ENCODE results near the gene SVOPL.
"Not testable (repeated sequence)": the region's sequence is repeated elsewhere in the genome, so short reads cannot be mapped to it uniquely, and the experiment has no call there.

SVOPL gene, protein sequence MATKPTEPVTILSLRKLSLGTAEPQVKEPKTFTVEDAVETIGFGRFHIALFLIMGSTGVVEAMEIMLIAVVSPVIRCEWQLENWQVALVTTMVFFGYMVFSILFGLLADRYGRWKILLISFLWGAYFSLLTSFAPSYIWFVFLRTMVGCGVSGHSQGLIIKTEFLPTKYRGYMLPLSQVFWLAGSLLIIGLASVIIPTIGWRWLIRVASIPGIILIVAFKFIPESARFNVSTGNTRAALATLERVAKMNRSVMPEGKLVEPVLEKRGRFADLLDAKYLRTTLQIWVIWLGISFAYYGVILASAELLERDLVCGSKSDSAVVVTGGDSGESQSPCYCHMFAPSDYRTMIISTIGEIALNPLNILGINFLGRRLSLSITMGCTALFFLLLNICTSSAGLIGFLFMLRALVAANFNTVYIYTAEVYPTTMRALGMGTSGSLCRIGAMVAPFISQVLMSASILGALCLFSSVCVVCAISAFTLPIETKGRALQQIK

DNA sequence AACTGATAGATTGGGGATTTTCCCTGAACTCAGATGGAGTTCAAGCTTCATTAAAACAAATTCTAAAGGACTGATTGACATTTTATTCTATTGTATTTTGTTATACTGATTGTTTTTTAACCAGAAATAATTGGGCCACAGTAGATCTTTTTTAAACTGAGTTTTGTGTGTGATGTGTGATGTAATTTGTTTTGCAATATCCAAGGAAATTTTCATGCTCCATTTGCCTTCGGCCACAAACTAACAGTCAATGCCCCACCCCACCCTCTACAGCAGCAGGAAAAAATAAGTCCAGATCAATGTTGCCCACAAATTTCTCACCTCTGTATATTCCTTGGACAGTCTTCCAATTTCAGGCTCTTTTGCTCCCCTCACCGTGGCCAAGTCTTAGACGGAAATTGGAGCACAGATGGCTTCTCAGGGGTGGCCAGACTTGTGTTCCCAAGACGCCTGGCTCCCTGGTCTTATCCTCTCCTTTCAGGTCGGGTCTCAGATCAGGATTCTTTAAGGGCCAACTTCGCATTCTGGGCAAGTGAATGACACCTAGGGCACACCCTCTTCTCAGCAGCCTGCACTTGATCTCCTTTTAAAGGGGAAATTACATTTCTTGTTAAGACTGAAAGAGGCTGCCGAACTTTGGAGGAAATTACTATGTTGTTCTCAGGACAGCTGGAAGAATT lies at the start of gene SVOPL:
Gene SVOPL (minus strand): TSS at position 506 of the 680 bp plus-strand sequence. CDS start 22,317 bp downstream, outside the sequence.
- no peak for DNase-seq

DNA sequence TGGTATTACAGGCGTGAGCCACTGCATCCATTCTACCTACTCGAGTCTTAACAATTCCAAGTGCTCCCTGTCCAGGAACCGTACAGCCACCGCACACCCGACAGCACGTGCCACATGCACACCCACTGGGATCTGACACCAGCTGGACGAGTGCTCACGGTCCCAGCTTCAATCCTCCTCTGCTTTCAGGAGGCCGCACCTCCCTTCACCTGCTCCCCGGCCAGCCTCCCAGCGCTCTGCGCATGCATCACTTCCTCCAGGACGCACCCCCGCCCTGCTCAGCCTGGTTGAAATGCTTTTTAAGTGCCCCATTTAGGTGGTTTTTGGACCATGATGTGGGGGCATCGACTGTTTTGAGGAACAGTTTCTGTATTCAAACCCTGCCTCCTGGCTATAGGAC lies 49.3 kb upstream of the SVOPL start:
- DNase-seq: no peak

DNA sequence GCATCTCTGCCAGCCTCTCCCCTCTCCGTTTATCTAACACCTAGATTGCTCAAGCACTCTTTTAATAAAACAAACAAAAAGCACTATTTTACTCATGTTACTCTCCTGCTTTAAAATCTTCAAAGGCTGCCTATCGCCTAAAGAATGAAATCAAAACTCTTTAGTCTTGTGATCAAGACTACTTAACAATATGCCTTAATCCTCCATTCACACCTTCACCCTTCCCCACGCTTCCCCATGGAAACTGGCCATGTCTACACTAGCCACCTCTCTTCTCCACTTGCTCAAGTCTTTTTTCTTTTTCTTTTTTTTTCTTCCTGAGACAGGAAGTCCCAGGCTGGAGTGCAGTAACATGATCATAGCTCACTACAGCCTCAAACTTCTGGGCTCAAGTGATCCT lies 48.8 kb upstream of the SVOPL start:
- no peak for DNase-seq

DNA sequence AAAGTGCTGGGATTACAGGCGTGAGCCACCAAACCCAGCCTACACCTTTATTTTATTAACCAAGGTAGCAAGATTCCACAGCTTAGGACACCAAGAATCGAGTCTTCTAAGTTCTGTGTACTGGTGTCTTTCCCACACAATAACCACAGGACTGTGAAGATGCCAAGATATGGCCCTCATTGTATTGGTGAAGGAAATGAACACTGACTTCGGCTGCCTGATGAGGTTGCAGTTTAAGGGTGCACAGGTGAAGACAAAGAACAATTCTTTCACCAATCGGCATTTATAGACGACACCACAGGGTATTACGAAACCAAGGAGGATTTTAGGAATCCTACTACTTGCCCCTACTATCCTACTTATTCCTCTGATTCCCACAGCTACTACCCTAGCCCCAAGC lies 47.5 kb upstream of the SVOPL start:
- DNase-seq: no peak

DNA sequence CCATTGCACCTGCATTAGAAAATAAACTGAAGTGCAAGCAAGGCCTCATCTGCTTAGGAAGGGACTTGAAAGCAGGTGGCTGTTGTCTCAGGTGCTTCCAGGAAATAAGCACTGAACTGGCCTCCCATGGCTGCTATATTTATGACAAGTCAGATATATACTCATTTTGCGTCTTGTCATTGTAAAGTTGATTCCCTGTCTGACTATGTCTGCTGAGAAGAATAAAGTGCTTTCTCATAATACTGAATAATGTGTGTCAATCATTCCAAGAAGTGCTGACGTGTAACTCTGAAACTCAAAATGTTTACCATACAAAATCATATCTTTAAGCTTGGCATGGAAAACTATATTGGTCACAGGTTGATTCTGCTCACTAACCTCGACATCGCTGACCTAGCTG lies 44.9 kb upstream of the SVOPL start:
- no peak for DNase-seq

DNA sequence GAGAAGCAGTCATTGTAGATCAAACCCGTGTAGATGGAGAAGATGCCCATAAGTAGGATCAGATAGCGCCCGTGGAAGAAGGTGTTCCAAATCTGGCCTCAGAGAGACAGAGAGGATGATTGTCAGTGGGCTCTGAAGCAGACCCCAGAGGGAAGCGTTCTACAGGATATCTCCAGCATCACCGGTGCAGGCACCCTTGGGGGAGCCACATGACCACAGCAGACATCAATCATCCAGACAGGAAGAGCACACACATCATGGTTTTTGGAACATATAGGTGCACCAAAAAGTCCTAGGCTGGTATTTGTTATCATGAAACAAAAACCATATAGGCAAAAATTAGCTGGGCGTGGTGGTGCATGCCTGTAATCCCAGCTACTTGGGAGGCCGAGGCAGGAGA lies 44.0 kb upstream of the SVOPL start:
- DNase-seq: no peak

DNA sequence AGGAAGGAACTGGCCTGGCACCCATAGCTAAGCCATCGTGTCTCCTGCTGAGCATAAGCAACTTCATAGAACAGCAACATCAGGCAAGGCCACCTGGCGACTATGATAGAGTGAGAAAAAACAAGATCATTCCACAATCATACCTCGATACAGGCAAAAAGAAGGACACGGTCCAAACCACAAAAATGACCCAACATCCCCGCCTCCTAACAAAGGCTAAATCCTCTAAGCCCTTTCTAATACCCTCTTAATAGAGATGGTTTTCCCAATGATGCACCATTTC lies 40.2 kb upstream of the SVOPL start:
- DNase-seq: no peak

DNA sequence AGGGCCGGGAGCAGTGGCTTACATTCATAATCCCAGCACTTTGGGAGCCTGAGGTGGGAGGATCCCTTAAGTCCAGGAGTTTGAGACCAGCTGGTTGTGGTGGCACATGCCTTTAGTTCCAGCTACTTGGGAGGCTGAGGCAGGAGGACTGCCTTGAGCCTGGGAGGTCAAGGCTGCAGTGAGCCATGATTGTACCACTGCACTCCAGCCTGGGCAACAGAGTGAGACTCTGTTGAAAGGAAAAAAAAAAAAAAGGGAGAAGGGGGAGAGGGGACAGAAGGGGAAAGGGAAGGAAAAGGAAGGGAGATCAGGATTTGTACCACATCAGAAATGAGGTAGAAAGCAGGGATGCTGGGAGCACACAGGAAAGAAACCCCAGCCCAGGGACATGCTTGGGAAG lies 38.7 kb upstream of the SVOPL start:
- DNase-seq: no peak

DNA sequence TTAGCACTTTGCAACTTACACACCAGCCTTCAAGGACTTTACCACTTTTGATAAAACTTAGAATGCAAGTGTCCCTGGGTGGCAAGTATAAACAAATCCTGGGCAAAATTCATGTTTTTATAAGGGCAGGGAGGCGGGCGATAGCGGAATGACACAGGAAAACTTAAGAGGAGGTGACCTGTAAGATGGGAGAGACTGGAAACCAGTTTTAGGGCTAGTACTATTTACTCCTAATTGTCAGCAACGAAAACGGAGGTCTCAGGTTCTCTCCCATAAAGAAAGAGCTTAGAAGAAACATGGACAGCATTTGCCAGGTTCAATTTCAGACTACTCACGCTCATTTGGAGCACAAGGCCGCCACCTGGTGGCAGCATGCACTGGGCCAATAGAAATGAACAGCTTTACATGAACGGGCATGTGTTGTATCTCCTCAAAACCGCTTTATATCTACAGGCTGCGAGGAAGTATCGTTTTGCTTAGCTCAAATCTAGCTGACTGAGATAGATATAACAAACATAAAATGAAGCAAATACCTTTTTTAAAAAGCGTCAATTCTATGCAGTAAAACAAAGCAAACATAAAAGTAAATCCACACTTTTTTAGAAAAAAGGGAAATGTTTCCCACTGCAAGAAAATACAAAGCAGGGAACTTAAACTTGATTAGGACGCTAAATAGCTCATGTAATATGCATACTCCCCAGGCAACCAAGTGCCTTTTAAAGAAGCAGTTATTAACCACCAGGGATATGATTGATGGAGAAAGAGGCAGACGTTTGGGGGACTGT lies 37.6 kb upstream of the SVOPL start:
- peak; percentile 83 for DNase-seq

DNA sequence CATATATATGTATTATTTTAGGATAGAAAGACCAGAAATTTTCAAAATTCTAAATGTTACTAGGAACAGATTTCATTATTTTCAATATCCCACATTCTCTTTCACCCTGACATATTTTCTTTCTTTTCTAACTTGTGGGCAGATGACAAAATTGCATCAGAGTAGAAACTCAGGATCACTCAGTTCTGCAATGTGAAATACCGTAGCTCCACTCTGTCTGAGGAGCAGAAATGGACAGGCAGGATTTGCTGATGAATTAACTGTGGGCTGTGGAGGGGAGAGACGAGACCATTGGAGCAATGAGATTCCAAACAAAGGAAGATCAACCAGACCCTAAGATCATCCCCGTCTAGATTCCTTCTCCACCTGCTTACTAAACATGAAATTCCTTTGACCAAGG lies 37.0 kb upstream of the SVOPL start:
- DNase-seq: peak; percentile 59

DNA sequence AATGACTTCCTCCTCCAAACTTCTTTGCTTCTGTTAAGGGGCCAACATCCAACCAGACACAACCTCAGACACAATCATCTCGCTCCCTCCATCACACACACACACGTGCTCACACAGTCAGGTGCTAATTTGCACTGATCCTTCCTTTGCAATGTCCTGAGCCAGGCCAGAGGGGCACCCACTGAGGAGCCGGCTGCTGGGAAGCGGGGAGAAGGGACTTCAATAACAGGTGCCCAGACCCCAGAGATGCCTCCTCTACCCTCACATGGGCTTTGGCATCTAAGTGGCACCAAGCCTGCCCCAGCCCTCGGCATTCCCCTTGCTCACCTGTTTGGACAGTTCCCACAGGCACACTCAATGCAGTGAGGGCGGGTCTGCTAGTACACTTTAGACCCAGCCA lies 34.2 kb upstream of the SVOPL start:
- DNase-seq: no peak

DNA sequence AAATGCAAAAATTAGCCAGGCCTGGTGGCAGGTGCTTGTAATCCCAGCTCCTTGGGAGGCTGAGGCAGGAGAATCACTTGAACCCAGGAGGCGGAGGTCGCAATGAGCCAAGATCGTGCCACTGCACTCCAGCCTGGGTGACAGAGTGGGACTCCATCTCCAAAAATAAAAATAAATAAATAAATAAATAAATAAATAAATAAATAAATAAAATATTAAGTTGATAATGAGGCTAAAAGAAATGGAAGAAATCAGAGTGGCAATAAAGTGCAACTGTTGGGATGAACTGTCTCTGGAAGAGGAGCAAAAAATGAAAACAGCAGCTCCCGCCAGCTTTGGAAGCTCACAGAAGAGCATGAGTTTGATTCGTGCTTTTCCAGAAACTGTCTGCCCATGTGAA lies 30.6 kb upstream of the SVOPL start:
- not testable (repeated sequence) for DNase-seq

DNA sequence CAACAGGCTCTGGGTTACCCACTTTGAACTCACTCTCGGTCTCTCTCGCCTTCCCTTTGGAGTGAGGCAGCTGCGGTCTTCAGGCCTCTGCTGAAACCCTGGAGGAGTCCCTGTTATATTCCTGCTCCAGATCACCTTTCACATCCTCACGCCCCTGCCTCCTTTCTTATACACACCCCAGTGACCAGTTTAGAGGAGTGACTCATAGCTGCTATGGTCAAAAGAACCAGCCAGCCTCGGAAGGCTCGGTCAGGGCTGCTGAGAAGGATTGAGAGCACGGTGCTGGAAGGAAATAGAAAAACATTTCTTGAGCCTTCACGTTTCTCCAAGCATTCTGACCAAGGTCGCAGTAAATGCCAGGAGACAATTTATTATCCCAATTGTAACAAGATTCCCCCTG lies 28.3 kb upstream of the SVOPL start:
- DNase-seq: peak; percentile 44

DNA sequence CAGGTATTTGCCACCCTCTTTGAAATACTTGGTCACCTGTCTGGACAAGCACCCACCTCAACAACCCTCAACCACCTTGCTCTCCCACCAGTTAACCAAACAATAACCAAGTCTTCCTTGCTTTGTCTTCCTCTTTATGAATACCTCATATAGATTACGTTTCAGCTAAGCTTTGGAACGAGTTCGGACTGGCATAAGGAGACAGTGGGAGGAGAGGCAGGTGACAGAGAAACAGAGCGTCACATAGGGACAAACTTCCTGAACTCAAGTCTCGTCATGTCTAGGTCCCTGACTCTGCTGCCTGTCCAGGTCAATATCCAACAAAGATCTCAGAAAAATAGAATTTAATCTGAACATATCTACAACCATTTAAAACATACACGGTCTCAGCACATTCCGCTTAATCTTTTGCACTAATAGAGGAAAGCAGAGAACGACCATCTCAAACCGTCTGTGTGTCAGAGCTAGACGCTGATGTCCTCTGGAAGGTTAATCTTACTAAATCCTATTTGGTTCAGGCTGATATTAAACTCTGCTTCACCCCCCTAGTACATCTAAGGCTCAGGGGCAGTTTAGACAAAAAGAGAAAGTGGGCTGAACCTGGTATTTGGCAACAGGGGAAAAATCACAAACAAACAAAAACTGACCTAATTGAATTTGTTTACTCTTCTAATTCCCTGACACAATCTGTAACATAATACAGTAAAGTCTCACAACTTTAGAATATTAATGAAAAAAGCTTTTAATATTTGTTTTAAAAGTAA lies 26.4 kb upstream of the SVOPL start:
- DNase-seq: no peak

DNA sequence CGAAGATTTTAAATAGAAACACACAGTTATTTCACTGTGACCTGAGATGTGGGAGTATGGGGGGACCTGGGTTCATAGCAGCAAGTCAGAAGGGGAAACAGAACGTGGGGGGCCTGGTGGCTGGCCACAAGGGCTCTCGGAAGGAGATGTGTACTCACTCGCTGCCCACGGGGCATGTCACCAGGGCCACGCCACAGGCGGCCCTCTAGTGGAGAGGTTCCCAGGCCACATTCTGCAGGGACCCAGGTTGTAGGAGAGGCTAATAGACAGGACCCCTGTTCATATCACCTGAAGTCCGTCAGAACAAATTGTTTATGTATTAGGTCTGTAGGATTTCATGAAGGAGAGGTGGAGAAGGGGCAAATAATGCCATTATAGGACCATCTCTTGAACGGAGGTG lies 25.1 kb upstream of the SVOPL start:
- no peak for DNase-seq

DNA sequence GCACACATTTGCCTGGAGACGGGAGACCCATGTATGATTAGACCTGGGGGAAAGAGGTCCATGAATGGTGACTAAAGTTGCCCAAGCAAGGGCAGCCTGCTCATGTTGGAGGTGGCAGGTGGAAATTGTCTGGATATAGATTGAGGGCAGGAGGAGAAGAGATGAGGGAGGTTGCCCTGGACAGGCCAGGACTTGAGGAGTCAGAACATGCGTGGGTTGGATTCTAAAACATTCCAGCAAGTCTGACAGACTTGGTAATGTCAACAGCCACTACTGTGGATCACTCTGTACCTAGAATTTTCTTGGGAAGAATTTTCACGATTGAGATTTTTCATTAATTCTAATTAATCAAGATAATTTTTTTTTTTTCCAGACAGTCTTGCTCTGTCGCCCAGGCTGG lies 19.1 kb upstream of the SVOPL start:
- DNase-seq: no peak

DNA sequence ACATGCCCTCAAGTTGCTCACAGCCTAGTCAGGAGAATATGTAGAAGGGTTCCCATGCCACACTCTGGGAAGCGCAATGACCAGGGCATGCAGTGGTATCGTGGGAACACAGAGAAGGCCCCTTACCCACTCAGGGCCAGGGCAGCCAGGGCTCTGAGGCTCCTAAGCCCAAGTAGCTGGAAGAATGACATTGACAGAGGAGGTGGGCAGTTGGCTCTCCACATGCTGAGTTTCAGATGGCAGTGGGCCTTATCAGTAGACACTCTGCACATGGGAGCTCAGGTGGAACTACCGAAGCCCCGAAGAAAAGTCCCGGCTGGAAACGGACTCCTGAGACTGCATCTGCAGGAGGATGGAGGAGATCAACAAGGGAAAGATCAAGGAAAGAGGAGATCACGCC lies 15.7 kb upstream of the SVOPL start:
- no peak for DNase-seq

DNA sequence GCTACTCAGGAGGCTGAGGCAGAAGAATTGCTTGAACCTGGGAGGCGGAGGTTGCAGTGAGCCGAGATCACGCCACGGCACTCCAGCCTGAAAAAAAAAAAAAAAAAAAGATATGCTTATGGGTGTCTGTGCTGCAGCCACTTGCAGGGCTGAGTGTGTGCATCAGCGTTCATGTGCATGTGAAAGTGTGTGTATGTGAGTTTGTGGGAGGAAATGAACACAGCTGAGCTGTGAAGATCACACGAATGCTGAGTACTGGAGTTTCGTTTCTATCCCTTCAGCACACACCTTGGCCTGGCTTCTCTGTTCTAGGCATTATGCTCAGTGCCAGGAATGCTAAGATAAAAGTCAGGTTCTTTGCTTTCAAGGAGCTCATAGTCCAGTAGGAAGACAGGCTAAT lies 12.0 kb upstream of the SVOPL start:
- DNase-seq: no peak

DNA sequence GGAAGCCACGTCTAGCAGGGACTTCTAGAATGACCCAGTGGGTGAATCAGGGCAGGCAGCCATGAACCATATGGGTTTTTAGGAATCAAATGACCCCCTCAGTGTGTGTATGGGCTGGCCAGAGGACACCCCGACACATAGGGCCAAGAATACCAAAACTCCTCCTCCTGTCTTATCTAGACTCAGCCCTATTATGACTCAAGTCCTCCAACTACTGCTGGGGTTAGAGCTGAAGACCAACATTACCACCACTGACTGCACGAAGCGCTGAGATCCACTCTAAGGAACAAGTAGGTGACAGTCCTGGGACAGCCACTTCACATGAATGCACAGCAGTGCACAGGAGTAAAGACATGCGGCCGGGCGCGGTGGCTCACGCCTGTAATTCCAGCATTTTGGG lies 11.5 kb upstream of the SVOPL start:
- no peak for DNase-seq

DNA sequence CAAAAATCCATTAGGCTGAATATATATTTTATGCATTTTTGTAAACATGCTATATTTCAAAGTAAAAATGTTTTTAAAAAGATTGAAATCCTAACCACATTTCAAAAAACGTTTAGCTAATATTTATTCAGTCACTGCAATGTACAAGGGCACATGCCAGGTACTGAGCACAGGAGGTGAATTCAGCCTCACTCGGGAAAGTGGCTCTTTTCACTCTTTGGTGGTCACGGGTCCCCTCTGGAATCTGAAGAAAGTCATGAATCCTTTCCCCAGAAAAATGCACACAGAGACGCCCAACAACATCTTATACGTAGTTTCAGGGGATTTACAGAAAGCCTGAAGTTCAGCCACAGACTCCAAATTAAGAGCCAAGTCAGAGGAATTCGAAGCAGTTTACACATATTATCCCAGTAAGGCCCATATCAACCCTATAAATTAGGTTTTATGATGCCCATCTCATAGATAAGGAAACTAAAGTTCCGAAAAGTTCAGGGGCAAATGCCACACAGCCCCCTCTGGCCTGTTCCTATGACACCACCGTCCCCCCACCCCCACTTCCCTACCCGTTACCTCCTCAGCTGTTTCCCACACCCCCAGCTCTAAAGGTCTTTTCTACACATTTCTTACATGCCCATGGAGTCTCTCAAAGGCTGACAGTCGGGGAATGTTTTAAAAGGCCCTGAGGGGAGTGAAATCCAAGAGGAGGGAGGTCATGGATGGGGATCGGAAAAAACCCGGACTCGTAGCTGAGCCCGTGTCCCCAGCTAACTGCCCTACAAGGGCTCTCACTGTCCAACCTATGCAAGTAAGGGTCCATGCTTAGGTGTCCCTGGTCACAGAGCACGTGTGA lies 9.6 kb upstream of the SVOPL start:
- no peak for DNase-seq

DNA sequence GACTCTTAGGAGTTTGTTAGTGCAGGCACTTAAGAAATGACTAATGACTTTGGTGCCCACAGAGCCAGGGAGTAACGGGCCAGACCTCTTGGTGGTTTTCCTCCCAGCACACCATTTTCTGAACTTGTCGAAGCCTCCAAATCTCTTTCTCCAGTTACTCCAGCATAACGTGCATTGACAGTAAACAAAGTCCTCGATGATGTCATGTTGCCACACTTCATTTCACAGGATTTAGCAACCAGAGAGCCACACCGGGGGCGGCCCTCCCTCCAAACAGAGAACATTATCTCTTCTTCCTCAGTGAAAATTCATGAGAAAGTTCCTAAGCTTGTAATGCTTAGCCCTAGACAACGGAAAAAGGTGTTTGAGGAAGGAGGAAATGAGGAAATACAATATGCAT lies 4.0 kb upstream of the SVOPL start:
- peak; percentile 13 for DNase-seq

DNA sequence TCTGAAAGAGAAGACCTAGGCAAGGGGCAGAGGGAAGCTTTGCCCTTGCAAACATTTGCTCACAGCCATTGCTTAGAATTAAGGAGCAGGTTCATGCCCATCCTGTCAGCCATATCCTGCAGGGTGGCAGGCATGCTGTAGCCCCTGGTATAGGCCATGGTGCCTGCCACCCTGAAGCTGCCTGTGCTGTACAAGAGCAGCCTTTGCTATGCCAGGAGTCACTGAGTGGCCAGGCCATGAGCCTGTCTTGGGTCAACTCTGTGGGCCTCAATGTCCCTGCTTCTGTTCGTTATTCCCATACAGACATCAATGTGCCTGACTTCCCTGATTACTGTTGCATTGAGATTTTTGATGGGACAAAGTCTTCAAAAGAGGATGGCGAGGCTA lies 368 bp upstream of the SVOPL start:
- no peak for DNase-seq

Data from kidney glomerular epithelial cell (primary cell).